ENCODE data around the gene MYL6B. TPM values are rescaled to one million over a fixed set of nuclear protein-coding genes. Genes with fewer than 3 reads are reported as not detected.

The MYL6B gene
- total and polyA plus RNA-seq, 2 donors: 32.4 to 65.3 TPM

DNA sequence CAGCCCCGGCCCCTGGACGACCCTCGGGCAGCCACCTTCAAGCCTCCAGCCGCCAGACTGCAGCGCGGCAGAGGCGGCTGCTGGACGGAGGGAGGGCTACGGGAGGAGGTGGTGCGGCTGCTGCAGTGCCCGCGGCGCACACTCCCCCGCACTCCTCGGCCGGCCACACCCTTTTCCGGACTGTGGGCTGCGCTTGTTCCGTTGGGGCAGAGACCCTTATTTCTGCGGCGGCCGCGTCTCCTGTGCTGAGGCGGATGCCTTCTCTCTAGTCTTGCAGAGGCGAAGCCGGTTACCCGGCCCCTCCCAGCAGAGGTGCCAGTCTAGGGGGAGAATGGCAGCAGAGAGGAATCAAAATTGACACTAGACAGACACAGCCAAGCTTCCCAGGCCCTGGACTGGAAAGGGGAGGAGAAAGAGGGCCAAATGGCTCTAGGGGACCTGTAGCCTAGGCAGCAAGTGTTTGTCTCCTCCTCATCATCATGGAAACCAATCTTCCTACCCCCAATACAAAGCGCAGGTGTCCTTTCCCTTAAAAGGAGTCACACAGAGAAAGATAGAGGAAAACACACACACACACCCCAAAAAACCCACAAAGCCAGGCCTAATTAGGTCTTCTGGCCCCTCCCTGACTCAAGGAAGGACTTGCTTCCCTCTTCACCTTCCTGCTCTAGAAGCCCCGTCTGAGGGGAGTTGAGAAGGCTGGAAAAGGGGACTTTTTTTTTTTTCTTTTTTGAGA, 23.0 kb upstream of the MYL6B start:
- Histone ChIP-seq H3K36me3 (ENCODE audit: insufficient read depth) (peaks cover 12% of the 10 kb centered on the region), H3K4me3 (ENCODE audit: low read depth, low read length) (peak overlapping the region; percentile 67), H3K4me1 (ENCODE audit: insufficient read depth) (no peaks in the 10 kb centered on the region), H3K27ac (ENCODE audit: low read depth) (no peak overlapping the region)
- DNase-seq (ENCODE audit: extremely low spot score): no peak
- 2% methylated on average over 29 of the region's 29 CpGs for WGBS

DNA sequence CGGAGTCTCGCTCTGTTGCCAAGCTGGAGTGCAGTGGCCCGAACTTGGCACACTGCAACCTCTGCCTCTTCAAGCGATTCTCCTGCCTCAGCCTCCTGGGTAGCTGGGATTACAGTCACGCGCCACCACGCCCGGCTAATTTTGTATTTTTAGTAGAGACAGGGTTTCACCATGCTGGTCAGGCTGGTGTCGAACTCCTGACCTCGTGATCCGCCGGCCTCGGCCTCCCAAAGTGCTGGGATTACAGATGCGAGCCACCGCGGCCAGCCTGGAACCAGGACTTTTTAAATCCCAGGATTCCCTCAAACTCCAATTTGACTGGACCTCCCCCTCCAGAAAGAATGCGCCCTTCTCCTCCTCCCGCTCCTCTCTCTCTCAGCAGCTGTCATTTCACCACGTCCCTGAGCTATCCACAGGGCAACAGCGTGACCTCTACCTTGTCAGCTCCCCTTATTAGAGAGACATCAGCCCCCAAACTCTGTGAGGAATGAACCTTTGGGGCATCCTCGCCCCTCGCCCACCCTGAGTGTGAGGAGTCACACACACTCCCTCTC, 22.4 kb upstream of the MYL6B start:
- 65% methylated on average over 22 of the region's 22 CpGs for WGBS
- H3K4me3 ChIP-seq (ENCODE audit: low read depth, low read length): no peak overlapping the region
- H3K4me1 ChIP-seq (ENCODE audit: insufficient read depth): no peaks in the 10 kb centered on the region
- no peak overlapping the region for H3K27ac ChIP-seq (ENCODE audit: low read depth)
- no peak for DNase-seq (ENCODE audit: extremely low spot score)
- H3K36me3 ChIP-seq (ENCODE audit: insufficient read depth): peaks cover 12% of the 10 kb centered on the region

DNA sequence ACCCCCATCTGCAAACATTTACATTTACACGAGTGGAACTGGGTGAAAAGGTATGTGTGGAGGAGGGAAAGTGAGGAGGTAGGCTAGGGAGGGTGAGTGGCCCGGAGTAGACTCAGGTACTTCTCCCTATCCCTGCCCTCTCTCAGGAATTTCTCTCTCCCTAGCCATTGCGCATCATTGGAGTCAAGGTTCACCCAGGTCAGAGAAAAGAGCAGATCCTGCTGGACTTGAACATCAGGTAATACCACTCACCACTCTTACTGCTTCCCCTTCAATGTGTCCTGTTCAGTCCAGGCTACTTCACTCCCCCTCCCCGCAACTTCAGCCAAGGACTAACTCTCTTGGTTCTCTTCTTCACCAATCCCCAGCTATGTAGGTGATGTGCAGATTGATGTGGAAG, 21.5 kb upstream of the MYL6B start:
- H3K27ac ChIP-seq (ENCODE audit: low read depth): no peak overlapping the region
- peaks cover 12% of the 10 kb centered on the region for H3K36me3 ChIP-seq (ENCODE audit: insufficient read depth)
- H3K4me1 ChIP-seq (ENCODE audit: insufficient read depth): no peaks in the 10 kb centered on the region
- no peak overlapping the region for H3K4me3 ChIP-seq (ENCODE audit: low read depth, low read length)
- DNase-seq (ENCODE audit: extremely low spot score): no peak
- 85% methylated on average over 4 of the region's 4 CpGs for WGBS

DNA sequence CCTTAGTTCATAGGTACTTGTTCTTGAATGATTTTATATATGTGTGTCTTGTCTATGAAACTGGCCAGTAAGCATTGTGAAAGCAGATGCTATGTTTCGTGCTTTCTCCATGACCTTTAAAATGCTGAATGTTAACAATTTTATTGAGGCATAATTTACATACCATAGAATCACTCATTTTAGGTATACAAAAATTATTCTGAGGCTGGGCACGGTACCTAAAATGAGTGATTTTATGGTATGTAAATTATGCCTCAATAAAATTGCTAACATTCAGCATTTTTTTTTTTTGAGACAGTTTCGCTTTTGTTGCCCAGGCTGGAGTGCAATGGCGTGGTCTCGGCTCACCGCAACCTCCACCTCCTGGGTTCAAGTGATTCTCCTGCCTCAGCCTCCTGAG, 17.5 kb upstream of the MYL6B start:
- Histone ChIP-seq H3K27ac (ENCODE audit: low read depth) (no peak overlapping the region), H3K4me1 (ENCODE audit: insufficient read depth) (no peaks in the 10 kb centered on the region), H3K36me3 (ENCODE audit: insufficient read depth) (peaks cover 18% of the 10 kb centered on the region), H3K4me3 (ENCODE audit: low read depth, low read length) (no peak overlapping the region)
- DNase-seq (ENCODE audit: extremely low spot score): no peak
- 93% methylated on average over 6 of the region's 6 CpGs for WGBS

DNA sequence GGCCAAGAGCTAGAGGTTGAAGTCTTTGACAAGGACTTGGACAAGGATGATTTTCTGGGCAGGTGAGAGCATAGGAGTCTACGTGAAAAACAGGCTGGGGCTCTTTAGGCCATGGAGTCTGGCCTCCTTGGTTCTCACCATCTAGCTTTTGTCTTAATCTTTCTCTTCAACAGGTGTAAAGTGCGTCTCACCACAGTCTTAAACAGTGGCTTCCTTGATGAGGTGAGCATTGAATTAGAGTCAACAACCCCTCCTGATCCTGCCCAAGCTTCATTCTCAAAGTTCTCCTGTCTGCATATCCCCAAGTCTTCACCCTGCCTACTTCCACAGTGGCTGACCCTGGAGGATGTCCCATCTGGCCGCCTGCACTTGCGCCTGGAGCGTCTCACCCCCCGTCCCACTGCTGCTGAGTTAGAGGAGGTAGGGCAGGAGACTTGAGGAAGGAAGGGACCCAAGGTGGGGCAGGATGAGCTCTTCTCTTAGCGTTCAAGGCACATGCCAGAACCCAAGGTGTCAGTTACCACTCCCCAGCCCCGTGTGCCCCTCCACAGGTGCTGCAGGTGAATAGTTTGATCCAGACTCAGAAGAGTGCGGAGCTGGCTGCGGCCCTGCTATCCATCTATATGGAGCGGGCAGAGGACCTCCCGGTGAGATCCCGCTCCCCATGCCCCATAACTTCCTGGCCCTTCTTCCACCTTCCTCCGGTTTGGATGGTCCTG, 14.4 kb upstream of the MYL6B start:
- H3K4me1 ChIP-seq (ENCODE audit: insufficient read depth): no peaks in the 10 kb centered on the region
- DNase-seq (ENCODE audit: extremely low spot score): no peak
- WGBS: 94% methylated on average over 14 of the region's 14 CpGs
- peaks cover 11% of the 10 kb centered on the region for H3K36me3 ChIP-seq (ENCODE audit: insufficient read depth)
- H3K27ac ChIP-seq (ENCODE audit: low read depth): no peak overlapping the region
- no peak overlapping the region for H3K4me3 ChIP-seq (ENCODE audit: low read depth, low read length)

DNA sequence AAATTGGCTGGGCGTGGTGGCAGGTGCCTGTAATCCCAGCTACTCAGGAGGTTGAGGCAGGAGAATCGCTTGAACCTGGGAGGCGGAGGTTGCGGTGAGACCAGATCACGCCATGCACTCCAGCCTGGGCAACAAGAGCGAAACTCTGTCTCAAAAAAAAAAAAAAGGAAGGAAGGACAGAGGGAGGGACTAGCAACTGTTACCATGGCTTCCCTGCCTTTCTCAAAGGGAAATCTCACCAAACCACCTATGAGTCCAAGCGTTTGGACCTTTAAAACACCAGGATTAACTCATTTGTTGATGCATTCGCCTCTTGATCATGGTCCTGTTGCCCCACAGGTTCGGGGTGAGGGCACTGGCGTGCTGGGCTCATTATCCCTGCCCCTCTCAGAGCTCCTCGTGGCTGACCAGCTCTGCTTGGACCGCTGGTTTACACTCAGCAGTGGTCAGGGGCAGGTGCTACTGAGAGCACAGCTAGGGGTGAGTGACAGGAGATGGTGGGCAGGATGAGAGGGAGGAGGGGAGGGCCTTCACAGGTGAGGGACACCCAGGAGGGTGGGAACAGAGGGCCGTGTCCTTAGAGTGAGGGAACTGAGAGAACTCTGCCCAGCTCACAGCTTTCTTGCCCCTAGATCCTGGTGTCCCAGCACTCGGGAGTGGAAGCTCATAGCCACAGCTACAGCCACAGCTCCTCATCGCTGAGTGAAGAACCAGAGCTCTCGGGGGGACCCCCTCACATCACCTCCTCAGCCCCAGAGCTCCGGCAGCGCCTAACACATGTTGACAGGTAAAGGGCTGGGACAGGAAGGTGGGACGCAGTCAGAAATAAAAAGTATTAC, 10.2 kb upstream of the MYL6B start:
- H3K36me3 ChIP-seq (ENCODE audit: insufficient read depth): peaks cover 6% of the 10 kb centered on the region
- no peak overlapping the region for H3K4me3 ChIP-seq (ENCODE audit: low read depth, low read length)
- peaks cover 3% of the 10 kb centered on the region for H3K4me1 ChIP-seq (ENCODE audit: insufficient read depth)
- no peak for DNase-seq (ENCODE audit: extremely low spot score)
- no peak overlapping the region for H3K27ac ChIP-seq (ENCODE audit: low read depth)
- 90% methylated on average over 19 of the region's 19 CpGs for WGBS

DNA sequence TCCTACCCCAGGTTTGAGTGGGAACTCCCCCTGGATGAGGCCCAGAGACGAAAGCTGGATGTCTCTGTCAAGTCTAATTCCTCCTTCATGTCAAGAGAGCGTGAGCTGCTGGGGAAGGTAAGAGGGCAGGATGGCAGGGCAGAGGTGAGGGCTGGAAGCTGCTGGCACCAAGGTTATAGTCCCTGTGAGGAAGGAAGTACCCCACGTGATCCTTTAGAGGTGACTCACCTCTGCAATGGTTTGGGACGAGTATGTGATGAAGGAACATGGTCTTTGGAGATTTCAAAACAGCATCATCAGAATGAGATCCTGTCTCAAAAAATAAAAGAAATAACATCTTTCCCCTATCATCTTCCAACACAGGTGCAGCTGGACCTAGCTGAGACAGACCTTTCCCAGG, 9.2 kb upstream of the MYL6B start:
- 79% methylated on average over 4 of the region's 4 CpGs for WGBS

DNA sequence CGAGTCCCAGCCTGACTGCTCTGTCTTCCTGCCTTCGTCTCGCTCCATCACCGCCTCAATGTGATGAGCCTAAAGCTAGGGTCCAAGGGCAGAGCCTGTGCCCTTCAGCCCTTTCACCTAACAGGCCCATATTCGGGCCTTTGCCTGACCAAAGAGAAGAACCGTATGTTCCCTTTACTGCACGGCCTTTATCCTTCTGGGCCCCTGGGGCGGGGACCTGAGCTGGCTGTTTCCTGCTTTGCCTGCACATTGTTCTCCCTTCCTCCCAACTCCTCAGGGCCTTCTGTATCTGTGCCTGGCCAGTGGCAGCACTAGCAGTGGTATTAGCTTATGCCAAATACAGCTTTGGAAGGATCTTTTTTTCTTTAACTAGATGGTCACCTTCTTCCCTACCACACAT, 8.5 kb upstream of the MYL6B start:
- Histone ChIP-seq H3K27ac (ENCODE audit: low read depth) (no peak overlapping the region), H3K4me1 (ENCODE audit: insufficient read depth) (peaks cover 3% of the 10 kb centered on the region), H3K36me3 (ENCODE audit: insufficient read depth) (no peaks in the 10 kb centered on the region), H3K4me3 (ENCODE audit: low read depth, low read length) (no peak overlapping the region)
- no peak for DNase-seq (ENCODE audit: extremely low spot score)
- 79% methylated on average over 8 of the region's 8 CpGs for WGBS

More for the DNA sequence above, 9.2 kb upstream of the MYL6B start:
- peaks cover 3% of the 10 kb centered on the region for H3K4me1 ChIP-seq (ENCODE audit: insufficient read depth)
- H3K4me3 ChIP-seq (ENCODE audit: low read depth, low read length): no peak overlapping the region
- peaks cover under 1% of the 10 kb centered on the region for H3K36me3 ChIP-seq (ENCODE audit: insufficient read depth)
- DNase-seq (ENCODE audit: extremely low spot score): no peak
- no peak overlapping the region for H3K27ac ChIP-seq (ENCODE audit: low read depth)

DNA sequence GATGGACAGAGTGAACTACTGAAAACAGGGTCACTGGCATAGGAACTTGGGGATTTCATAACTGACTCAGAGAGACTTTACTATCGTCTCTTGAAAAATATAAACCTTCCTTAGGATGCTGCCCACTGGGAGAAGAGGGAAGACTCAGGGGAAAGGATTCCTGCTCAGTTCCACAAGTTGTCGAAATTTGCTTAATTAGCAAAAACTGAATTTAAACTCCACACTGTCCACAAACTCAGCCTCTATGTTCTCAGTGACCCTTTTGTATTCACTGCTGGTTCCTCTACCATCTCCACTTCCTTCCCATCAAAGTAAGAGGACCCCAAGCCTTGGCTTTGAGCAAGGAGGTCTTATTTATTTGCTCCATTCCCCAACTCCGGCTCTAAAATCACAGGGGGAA, 7.2 kb upstream of the MYL6B start:
- H3K36me3 ChIP-seq (ENCODE audit: insufficient read depth): no peaks in the 10 kb centered on the region
- no peak overlapping the region for H3K4me3 ChIP-seq (ENCODE audit: low read depth, low read length)
- no peak overlapping the region for H3K27ac ChIP-seq (ENCODE audit: low read depth)
- DNase-seq (ENCODE audit: extremely low spot score): no peak
- 84% methylated on average over 3 of the region's 3 CpGs for WGBS
- peaks cover 3% of the 10 kb centered on the region for H3K4me1 ChIP-seq (ENCODE audit: insufficient read depth)

DNA sequence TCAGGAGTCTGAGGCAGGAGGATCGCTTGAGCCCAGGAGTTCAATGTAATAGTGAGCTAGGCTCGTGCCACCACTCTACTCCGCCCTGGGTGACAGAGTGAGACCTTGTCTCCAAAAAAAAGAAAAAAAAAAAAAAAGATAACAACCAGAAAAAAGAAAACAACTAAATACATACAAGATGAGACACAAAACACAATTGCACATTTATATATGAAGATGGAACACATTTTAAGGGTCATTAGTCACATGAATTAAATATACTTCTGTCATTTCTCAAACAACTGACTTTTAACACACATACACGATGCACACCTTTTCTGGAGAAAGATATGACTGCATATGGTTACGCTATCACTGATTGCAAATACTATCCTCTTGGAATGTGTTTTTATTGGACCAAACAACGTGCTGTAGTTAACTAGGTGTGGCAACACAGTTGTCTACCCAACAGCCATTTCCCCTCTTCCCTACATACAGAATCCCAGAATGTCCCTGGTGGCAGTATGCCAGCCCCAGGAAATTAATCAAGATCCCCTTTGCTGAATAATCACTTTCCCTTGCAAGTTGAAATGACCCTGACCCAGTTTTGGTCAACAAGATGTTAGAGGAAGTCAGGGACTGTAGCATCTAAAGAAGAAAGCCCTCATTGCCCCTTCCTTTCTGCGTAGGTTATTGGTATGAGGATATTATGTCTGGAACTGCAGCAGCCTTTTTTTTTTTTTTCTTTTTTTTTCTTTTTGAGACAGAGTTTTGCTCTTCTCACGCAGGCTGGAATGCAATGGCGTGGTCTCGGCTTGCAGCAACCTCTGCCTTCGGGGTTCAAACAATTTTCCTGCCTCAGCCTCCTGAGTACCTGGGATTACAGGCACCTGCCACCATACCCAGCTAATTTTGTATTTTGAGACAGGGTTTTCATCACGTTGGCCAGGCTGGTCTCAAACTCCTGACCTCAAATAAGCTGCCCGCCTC, 5.6 kb upstream of the MYL6B start:
- Histone ChIP-seq H3K4me3 (ENCODE audit: low read depth, low read length) (no peak overlapping the region), H3K27ac (ENCODE audit: low read depth) (no peak overlapping the region), H3K36me3 (ENCODE audit: insufficient read depth) (no peaks in the 10 kb centered on the region), H3K4me1 (ENCODE audit: insufficient read depth) (peaks cover 3% of the 10 kb centered on the region)
- 51% methylated on average over 13 of the region's 13 CpGs for WGBS
- DNase-seq (ENCODE audit: extremely low spot score): no peak

DNA sequence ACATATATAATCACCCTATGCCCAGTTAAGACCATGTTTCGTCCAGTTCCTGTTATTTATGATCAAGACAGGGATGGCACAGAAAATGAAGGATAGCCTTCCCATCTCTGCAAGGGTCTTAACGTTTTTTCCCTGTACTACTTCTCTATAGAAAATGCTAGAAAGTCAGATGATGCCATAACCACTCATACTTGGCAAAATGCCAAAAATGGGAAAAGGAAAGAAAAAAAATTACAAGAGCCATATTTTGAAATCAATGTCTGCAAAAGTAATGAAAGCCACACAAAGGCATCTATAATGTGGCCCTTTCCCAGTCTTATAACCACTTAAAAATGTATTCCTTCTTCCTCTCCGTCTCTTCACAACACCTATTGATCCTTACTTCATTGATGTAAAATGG, 1.8 kb upstream of the MYL6B start:
- DNase-seq (ENCODE audit: extremely low spot score): no peak
- WGBS: 67% methylated on average over 3 of the region's 3 CpGs
- Histone ChIP-seq H3K4me1 (ENCODE audit: insufficient read depth) (peaks cover 4% of the 10 kb centered on the region), H3K36me3 (ENCODE audit: insufficient read depth) (no peaks in the 10 kb centered on the region), H3K4me3 (ENCODE audit: low read depth, low read length) (no peak overlapping the region), H3K27ac (ENCODE audit: low read depth) (no peak overlapping the region)

DNA sequence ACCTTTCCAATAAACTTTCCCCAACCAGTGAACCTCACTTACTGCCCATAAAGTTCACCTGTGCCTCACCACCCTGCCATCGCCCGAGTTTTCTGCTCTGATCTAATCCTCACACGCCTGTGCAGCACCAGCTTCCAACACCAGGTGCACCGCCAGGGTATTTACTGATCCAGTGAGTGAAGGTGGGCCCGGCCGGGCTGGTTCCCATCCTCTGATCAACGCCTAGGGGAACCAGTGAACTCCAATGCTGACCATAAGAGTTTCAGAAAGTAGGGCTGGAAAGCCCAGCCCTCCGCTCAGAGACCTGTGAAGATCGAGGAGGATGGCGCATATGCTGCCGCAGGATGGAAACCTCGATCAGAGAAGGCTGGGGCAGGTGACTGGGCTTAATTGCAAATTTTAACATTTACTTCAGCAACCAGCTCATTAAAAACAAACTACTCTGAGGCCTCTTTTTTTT, 685 bp upstream of the MYL6B start:
- H3K27ac ChIP-seq (ENCODE audit: low read depth): peak overlapping the region; percentile 85
- H3K36me3 ChIP-seq (ENCODE audit: insufficient read depth): no peaks in the 10 kb centered on the region
- peaks cover 3% of the 10 kb centered on the region for H3K4me1 ChIP-seq (ENCODE audit: insufficient read depth)
- 9% methylated on average over 12 of the region's 12 CpGs for WGBS
- peak overlapping the region; percentile 52 for H3K4me3 ChIP-seq (ENCODE audit: low read depth, low read length)
- no peak for DNase-seq (ENCODE audit: extremely low spot score)
